B cell (primary cell): ENCODE data around the gene ATG7. TPM values are rescaled to one million over a fixed set of nuclear protein-coding genes. Genes with fewer than 3 reads are reported as not detected.

Experiments used
- ATAC-seq: fragments of 200-7000 bp; cut with Tn5 transposase; one replicate; pipeline ENCODE4 v1.10.0; 2021; ENCODE audit warnings: low read depth, mild to moderate bottlenecking, moderate number of reproducible peaks, moderate library complexity
- CTCF ChIA-PET: fragments of 350-600 bp; sonication (Branson Sonifier 250); formaldehyde crosslinking; loops from one replicate; lab custom pipeline; 2021; ENCODE audit warnings: antibody characterized with exemption, inconsistent platforms; lab: Charles Lee
- POLR2A ChIA-PET: fragments of 350-600 bp; sonication (Branson Sonifier 250); formaldehyde crosslinking; loops from one replicate; lab custom pipeline; 2021; ENCODE audit warnings: antibody characterized with exemption; lab: Charles Lee
- DNase-seq: peaks from one replicate; pipeline ENCODE4 v3.0.0; 2013
- H2AFZ ChIP-seq: 2 replicates; pipeline ENCODE4 v1.6.1; 2012; ENCODE audit warnings: mild to moderate bottlenecking, low read depth, low read length; ENCODE audit not compliant: insufficient read depth, poor library complexity, severe bottlenecking
- H3K27ac ChIP-seq, 2 donors: 1 replicate in 1 of 2; 2 replicates in 1 of 2; pipeline ENCODE4 v1.5.1; 2012 to 2013; ENCODE audit warnings: low read length in 2 of 2, mild to moderate bottlenecking in 2 of 2, moderate library complexity in 1 of 2
- H3K27me3 ChIP-seq, 4 experiments: fragments of 200-600 bp in 1 of 4; sonication (generic) in 1 of 4; replicated peaks in 1 of 4; 1 replicate in 2 of 4; 2 replicates in 2 of 4; pipeline versions ENCODE4 v1.6.1 to v1.7.0; 2013 to 2016; ENCODE audit warnings: low read length in 3 of 4, mild to moderate bottlenecking in 2 of 4, mixed read lengths in 1 of 4, moderate library complexity in 1 of 4; ENCODE audit not compliant: insufficient read depth in 4 of 4, control insufficient read depth in 3 of 4; ENCODE audit errors: control extremely low read depth in 1 of 4
- H3K36me3 ChIP-seq, 2 experiments: replicated peaks in 1 of 2; 1 replicate in 1 of 2; 2 replicates in 1 of 2; pipeline versions ENCODE4 v1.6.1 to v1.7.1; 2013; ENCODE audit warnings: low read length in 1 of 2; ENCODE audit not compliant: insufficient read depth in 2 of 2, control insufficient read depth in 1 of 2; ENCODE audit errors: control extremely low read depth in 1 of 2, extremely low read depth in 1 of 2
- H3K4me1 ChIP-seq, 2 donors: fragments of 200-600 bp in 1 of 2; sonication (generic) in 1 of 2; 1 replicate in 1 of 2; 2 replicates in 1 of 2; pipeline versions ENCODE4 v1.5.1 to v1.6.1; 2013 to 2017; ENCODE audit warnings: low read length in 2 of 2; ENCODE audit not compliant: control insufficient read depth in 2 of 2, insufficient read depth in 2 of 2
- H3K4me2 ChIP-seq: replicated peaks from 2 replicates; pipeline ENCODE3; 2012; ENCODE audit warnings: mild to moderate bottlenecking, low read depth, low read length; ENCODE audit not compliant: poor library complexity, severe bottlenecking
- H3K4me3 ChIP-seq, 5 experiments: fragments of 200-600 bp in 1 of 5; sonication (generic) in 1 of 5; 1 replicate in 3 of 5; 2 replicates in 2 of 5; pipeline versions ENCODE4 v1.5.1 to v1.7.0; 2011 to 2016; ENCODE audit warnings: low read length in 4 of 5, mild to moderate bottlenecking in 4 of 5, low read depth in 2 of 5, control low read depth in 1 of 5, moderate library complexity in 1 of 5; ENCODE audit not compliant: insufficient read depth in 1 of 5; ENCODE audit errors: control extremely low read depth in 1 of 5, extremely low read depth in 1 of 5
- H3K79me2 ChIP-seq: fragments of 200-600 bp; sonication (generic); one replicate; pipeline ENCODE4 v1.6.0; 2016; ENCODE audit warnings: low read length; ENCODE audit not compliant: control insufficient read depth, insufficient read depth
- H3K9ac ChIP-seq: fragments of 200-600 bp; sonication (generic); 2 replicates; pipeline ENCODE4 v1.6.1; 2017; ENCODE audit warnings: mild to moderate bottlenecking, low read length, moderate library complexity
- H3K9me3 ChIP-seq, 3 donors: one replicate each; pipeline versions ENCODE4 v1.6.1 to v1.7.1; 2013; ENCODE audit warnings: low read length in 2 of 3; ENCODE audit not compliant: control insufficient read depth in 2 of 3, insufficient read depth in 1 of 3; ENCODE audit errors: control extremely low read depth in 1 of 3
- H4K20me1 ChIP-seq: 2 replicates; pipeline ENCODE4 v1.6.0; 2012; ENCODE audit warnings: mild to moderate bottlenecking, low read length; ENCODE audit not compliant: insufficient read depth, control insufficient read depth, poor library complexity, severe bottlenecking
- H3K27ac Mint-ChIP-seq: one replicate; pipeline ENCODE4 v1.8.0; 2021; ENCODE audit warnings: mixed read lengths
- H3K27me3 Mint-ChIP-seq: one replicate; pipeline ENCODE4 v1.8.0; 2021; ENCODE audit warnings: mixed read lengths
- H3K4me1 Mint-ChIP-seq: one replicate; pipeline ENCODE4 v1.8.0; 2021; ENCODE audit warnings: mixed read lengths
- H3K4me3 Mint-ChIP-seq: one replicate; pipeline ENCODE4 v1.8.0; 2021; ENCODE audit warnings: mixed read lengths
- H3K9me3 Mint-ChIP-seq: one replicate; pipeline ENCODE4 v1.8.0; 2022; ENCODE audit warnings: mixed read lengths; ENCODE audit not compliant: insufficient read depth
- CTCF ChIP-seq: fragments of 200-600 bp; IDR thresholded peaks from one replicate; pipeline ENCODE4 v1.8.0; 2022; ENCODE audit warnings: antibody characterized with exemption, mild to moderate bottlenecking
- EZH2 ChIP-seq: IDR thresholded peaks from 2 replicates; pipeline ENCODE4 v1.6.1; 2012; ENCODE audit warnings: borderline replicate concordance, low read depth, mild to moderate bottlenecking, moderate library complexity, low read length; ENCODE audit not compliant: insufficient read depth, poor library complexity, severe bottlenecking
- WGBS: methylation state at CpG from one replicate; pipeline ENCODE4 v1.1.5; 2013; ENCODE audit warnings: missing lambda C conversion rate; ENCODE audit not compliant: insufficient coverage; 5-methylcytosine and 5-hydroxymethylcytosine counted together
- intact Hi-C: fragments of 100-400 bp; cut with micrococcal nuclease; formaldehyde crosslinking; loops from one replicate; pipeline ENCODE4 v1.10.0; 2022
- polyA plus RNA-seq: library from polyadenylated mRNA; depleted of rRNA; stranded (reverse); fragments of >200 nt; gene quantifications from 2 replicates; pipeline ENCODE4 v1.2.3, GENCODE V29; 2012
- total RNA-seq, 2 donors: library from RNA; stranded (reverse); fragments of 120-200 nt in 1 of 2; gene quantifications; 1 replicate in 1 of 2; 2 replicates in 1 of 2; pipeline versions ENCODE4 v1.2.3 to v1.2.4, GENCODE V29; 2013 to 2022

Gene ATG7
- total and polyA plus RNA-seq, 2 donors (not counting 1 experiment from before 2014, with no cell fraction given): 13.9 to 66.4 TPM

GRCh38 chr3:11558002-11558401 is 285.8 kb downstream of the ATG7 start:
- peaks cover 12% of the 10 kb centered on the region for H4K20me1 ChIP-seq
- peaks cover 4% of the 10 kb centered on the region for H3K79me2 ChIP-seq
- DNase-seq (no peak), ATAC-seq (no peak)
- no peak overlapping the region for H3K4me2 ChIP-seq
- no peak for TF ChIP-seq CTCF
- no peak for TF ChIP-seq EZH2
- H3K9ac ChIP-seq: no peak overlapping the region
- Mint-ChIP-seq H3K9me3 (no peaks in the 10 kb centered on the region), H3K4me3 (no peak overlapping the region), H3K4me1 (no peaks in the 10 kb centered on the region), H3K27ac (no peak overlapping the region), H3K27me3 (no peaks in the 10 kb centered on the region)
- WGBS: 89% methylated on average over 13 of the region's 13 CpGs
- no peaks in the 10 kb centered on the region for H3K9me3 ChIP-seq
- intact Hi-C loops: no loop called here
- POLR2A ChIA-PET: no interaction called here
- CTCF ChIA-PET: no interaction called here
- H3K4me1 ChIP-seq: no peaks in the 10 kb centered on the region
- H2AFZ ChIP-seq: no peak overlapping the region
- H3K36me3 ChIP-seq: peaks cover 0 to 58% of the 10 kb centered on the region in 2 experiments
- no peak overlapping the region for H3K4me3 ChIP-seq
- no peak overlapping the region for H3K27ac ChIP-seq
- no peaks in the 10 kb centered on the region for H3K27me3 ChIP-seq

- Mint-ChIP-seq H3K27me3 (no peaks in the 10 kb centered on the region), H3K4me1 (no peaks in the 10 kb centered on the region), H3K27ac (no peak overlapping the region), H3K4me3 (no peak overlapping the region), H3K9me3 (no peaks in the 10 kb centered on the region)
- Histone ChIP-seq H3K4me1 (no peaks in the 10 kb centered on the region), H2AFZ (no peak overlapping the region), H3K27ac (no peak overlapping the region), H3K9ac (no peak overlapping the region), H3K4me3 (no peak overlapping the region), H4K20me1 (peaks cover 16% of the 10 kb centered on the region), H3K79me2 (peaks cover 6% of the 10 kb centered on the region), H3K36me3 (peaks cover 0 to 56% of the 10 kb centered on the region in 2 experiments), H3K27me3 (no peaks in the 10 kb centered on the region), H3K4me2 (no peak overlapping the region), H3K9me3 (no peaks in the 10 kb centered on the region)
- TF ChIP-seq EZH2 (no peak), CTCF (no peak)
- WGBS: 95% methylated on average over 17 of the region's 17 CpGs
- ChIA-PET CTCF (no interaction called here), POLR2A (no interaction called here)
- intact Hi-C loops: no loop called here
- ATAC-seq (no peak), DNase-seq (no peak)
Measured at GRCh38 chr3:11558411-11558903, 286.3 kb downstream of the ATG7 start.
